WTC11 (cell line): ENCODE data around the gene DCBLD2.

Experiments
- GABPB1 ChIP-seq: sonication (generic); formaldehyde crosslinking; IDR thresholded peaks from 2 replicates; pipeline ENCODE4 v1.8.1; 2023; ENCODE audit warnings: mild to moderate bottlenecking, missing genetic modification reagents
- ZNF263 ChIP-seq: sonication (generic); formaldehyde crosslinking; IDR thresholded peaks from 2 replicates; pipeline ENCODE4 v1.8.1; 2022; ENCODE audit warnings: low read depth, mild to moderate bottlenecking, moderate library complexity, missing genetic modification reagents
- TF ChIP-seq, protein P1 (sequence below): fragments of 200-600 bp; IDR thresholded peaks from 2 replicates; pipeline ENCODE4 v1.8.0; 2022; ENCODE audit warnings: antibody characterized with exemption
- TF ChIP-seq, protein P2 (sequence below): sonication (generic); formaldehyde crosslinking; IDR thresholded peaks from 2 replicates; pipeline ENCODE4 v1.8.1; 2023; ENCODE audit warnings: mild to moderate bottlenecking, missing genetic modification reagents, moderate library complexity
- TF ChIP-seq, protein P3 (sequence below): sonication (generic); formaldehyde crosslinking; IDR thresholded peaks from 2 replicates; pipeline ENCODE4 v1.8.1; 2023; ENCODE audit warnings: mild to moderate bottlenecking, moderate library complexity, missing genetic modification reagents
- TF ChIP-seq, protein P4 (sequence below): sonication (generic); formaldehyde crosslinking; IDR thresholded peaks from 2 replicates; pipeline ENCODE4 v1.8.0; 2022; ENCODE audit warnings: mild to moderate bottlenecking, missing genetic modification reagents
- TF ChIP-seq, protein P5 (sequence below): sonication (generic); formaldehyde crosslinking; IDR thresholded peaks from 2 replicates; pipeline ENCODE4 v1.8.1; 2023; ENCODE audit warnings: mild to moderate bottlenecking, missing genetic modification reagents, moderate library complexity

DNA sequence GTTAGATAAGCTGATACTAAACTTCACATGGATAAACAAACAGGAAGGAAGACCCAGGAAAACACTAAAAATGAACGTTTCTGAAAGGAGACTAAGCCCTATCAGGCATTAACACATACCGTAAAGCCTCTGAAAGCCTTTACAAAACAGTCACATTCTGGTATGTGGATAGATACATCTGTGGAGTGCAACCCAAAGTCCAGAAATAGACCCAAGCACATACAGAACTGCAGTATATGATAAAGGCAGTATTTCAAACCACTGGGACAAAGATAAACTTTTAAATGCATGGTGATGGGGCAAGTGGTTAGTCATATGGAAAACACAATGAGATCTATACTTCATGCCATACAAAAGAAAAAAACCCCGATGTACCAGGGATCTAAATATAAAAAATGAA lies 26.0 kb downstream of the DCBLD2 start:
- TF ChIP-seq, protein P1, sequence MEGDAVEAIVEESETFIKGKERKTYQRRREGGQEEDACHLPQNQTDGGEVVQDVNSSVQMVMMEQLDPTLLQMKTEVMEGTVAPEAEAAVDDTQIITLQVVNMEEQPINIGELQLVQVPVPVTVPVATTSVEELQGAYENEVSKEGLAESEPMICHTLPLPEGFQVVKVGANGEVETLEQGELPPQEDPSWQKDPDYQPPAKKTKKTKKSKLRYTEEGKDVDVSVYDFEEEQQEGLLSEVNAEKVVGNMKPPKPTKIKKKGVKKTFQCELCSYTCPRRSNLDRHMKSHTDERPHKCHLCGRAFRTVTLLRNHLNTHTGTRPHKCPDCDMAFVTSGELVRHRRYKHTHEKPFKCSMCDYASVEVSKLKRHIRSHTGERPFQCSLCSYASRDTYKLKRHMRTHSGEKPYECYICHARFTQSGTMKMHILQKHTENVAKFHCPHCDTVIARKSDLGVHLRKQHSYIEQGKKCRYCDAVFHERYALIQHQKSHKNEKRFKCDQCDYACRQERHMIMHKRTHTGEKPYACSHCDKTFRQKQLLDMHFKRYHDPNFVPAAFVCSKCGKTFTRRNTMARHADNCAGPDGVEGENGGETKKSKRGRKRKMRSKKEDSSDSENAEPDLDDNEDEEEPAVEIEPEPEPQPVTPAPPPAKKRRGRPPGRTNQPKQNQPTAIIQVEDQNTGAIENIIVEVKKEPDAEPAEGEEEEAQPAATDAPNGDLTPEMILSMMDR, result no peak
- TF ChIP-seq, protein P2, sequence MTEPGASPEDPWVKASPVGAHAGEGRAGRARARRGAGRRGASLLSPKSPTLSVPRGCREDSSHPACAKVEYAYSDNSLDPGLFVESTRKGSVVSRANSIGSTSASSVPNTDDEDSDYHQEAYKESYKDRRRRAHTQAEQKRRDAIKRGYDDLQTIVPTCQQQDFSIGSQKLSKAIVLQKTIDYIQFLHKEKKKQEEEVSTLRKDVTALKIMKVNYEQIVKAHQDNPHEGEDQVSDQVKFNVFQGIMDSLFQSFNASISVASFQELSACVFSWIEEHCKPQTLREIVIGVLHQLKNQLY (CRISPR knock-in tag), result no peak
- TF ChIP-seq GABPB1 (CRISPR knock-in tag), result no peak
- TF ChIP-seq, protein P3, sequence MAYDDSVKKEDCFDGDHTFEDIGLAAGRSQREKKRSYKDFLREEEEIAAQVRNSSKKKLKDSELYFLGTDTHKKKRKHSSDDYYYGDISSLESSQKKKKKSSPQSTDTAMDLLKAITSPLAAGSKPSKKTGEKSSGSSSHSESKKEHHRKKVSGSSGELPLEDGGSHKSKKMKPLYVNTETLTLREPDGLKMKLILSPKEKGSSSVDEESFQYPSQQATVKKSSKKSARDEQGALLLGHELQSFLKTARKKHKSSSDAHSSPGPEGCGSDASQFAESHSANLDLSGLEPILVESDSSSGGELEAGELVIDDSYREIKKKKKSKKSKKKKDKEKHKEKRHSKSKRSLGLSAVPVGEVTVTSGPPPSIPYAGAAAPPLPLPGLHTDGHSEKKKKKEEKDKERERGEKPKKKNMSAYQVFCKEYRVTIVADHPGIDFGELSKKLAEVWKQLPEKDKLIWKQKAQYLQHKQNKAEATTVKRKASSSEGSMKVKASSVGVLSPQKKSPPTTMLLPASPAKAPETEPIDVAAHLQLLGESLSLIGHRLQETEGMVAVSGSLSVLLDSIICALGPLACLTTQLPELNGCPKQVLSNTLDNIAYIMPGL (CRISPR knock-in tag), result no peak
- no peak for TF ChIP-seq ZNF263 (CRISPR knock-in tag)
- TF ChIP-seq, protein P4, sequence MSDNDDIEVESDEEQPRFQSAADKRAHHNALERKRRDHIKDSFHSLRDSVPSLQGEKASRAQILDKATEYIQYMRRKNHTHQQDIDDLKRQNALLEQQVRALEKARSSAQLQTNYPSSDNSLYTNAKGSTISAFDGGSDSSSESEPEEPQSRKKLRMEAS (CRISPR knock-in tag), result no peak
- TF ChIP-seq, protein P5, sequence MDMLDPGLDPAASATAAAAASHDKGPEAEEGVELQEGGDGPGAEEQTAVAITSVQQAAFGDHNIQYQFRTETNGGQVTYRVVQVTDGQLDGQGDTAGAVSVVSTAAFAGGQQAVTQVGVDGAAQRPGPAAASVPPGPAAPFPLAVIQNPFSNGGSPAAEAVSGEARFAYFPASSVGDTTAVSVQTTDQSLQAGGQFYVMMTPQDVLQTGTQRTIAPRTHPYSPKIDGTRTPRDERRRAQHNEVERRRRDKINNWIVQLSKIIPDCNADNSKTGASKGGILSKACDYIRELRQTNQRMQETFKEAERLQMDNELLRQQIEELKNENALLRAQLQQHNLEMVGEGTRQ (CRISPR knock-in tag), result no peak
